HepG2 (cell line): Measurements from ENCODE around the gene KCNK2. TPM values are rescaled to one million over a fixed set of nuclear protein-coding genes. Genes with fewer than 3 reads are reported as not detected.

ENCODE experiments used
- CBX2 ChIP-seq, 2 experiments: fragments of 200-600 bp in 1 of 2; sonication (generic); formaldehyde crosslinking in 1 of 2; IDR thresholded peaks; 2 replicates each; pipeline versions ENCODE4 v1.7.0 to v1.8.1; 2018 to 2022; ENCODE audit warnings: low read depth in 2 of 2, low read length in 1 of 2, mild to moderate bottlenecking in 1 of 2, missing genetic modification reagents in 1 of 2
- DPF2 ChIP-seq: sonication (generic); formaldehyde crosslinking; IDR thresholded peaks from 2 replicates; pipeline ENCODE4 v1.4.0; 2020; ENCODE audit warnings: mild to moderate bottlenecking, low read depth, missing genetic modification reagents, borderline replicate concordance
- EP300 ChIP-seq, 3 experiments: sonication (generic) in 1 of 3; formaldehyde crosslinking in 1 of 3; IDR thresholded peaks; 2 replicates each; pipeline versions ENCODE4 v1.5.1 to v1.6.1; 2011 to 2020; ENCODE audit warnings: low read depth in 2 of 3, low read length in 2 of 3, borderline replicate concordance in 1 of 3, improper control_type of control experiment in 1 of 3, mild to moderate bottlenecking in 1 of 3, missing genetic modification reagents in 1 of 3, moderate library complexity in 1 of 3
- NFE2L2 ChIP-seq: fragments of 150-350 bp; IDR thresholded peaks from 2 replicates; pipeline ENCODE4 v1.6.1; 2014; ENCODE audit warnings: low read length
- PHF20 ChIP-seq: sonication (generic); formaldehyde crosslinking; IDR thresholded peaks from 2 replicates; pipeline ENCODE4 v1.5.0; 2020; ENCODE audit warnings: mild to moderate bottlenecking, missing genetic modification reagents
- polyA plus RNA-seq, 8 experiments: library from polyadenylated mRNA; depleted of rRNA in 3 of 8; stranded (reverse) in 7 of 8; unstranded in 1 of 8; fragments of >200 nt; fragmentation: Illumina TruSeq in 4 of 8; extraction: Trizol in 4 of 8; gene quantifications; 2 replicates each; pipeline versions ENCODE4 v1.2.1 to v1.2.3, GENCODE V29; 2011 to 2016; ENCODE audit warnings: low read depth in 4 of 8, missing spikeins in 1 of 8, mixed read lengths in 1 of 8; ENCODE audit not compliant: insufficient read depth in 1 of 8
- total RNA-seq, 5 experiments: library from RNA; depleted of rRNA; stranded (reverse); fragments of >200 nt; fragmentation: Illumina TruSeq; extraction: Trizol; gene quantifications; 2 replicates each; pipeline ENCODE4 v1.2.3, GENCODE V29; 2016; ENCODE audit warnings: low read depth in 1 of 5
- TF ChIP-seq, protein P1 (sequence below): sonication (generic); formaldehyde crosslinking; conservative IDR thresholded peaks from 2 replicates; pipeline ENCODE4 v1.4.0; 2020; ENCODE audit warnings: mild to moderate bottlenecking, missing genetic modification reagents, moderate library complexity
- TF ChIP-seq, protein P2 (sequence below): sonication (generic); formaldehyde crosslinking; IDR thresholded peaks from 2 replicates; pipeline ENCODE4 v1.4.0; 2020; ENCODE audit warnings: missing genetic modification reagents, borderline replicate concordance
- TF ChIP-seq, protein P3 (sequence below): sonication (generic); formaldehyde crosslinking; IDR thresholded peaks from 2 replicates; pipeline ENCODE4 v1.4.0; 2020; ENCODE audit warnings: missing genetic modification reagents, borderline replicate concordance

The KCNK2 gene
- total and polyA plus RNA-seq, 2 of the 13 experiments (the other 11 are each of a cell fraction or from before 2014, with no cell fraction given) = not detected

DNA sequence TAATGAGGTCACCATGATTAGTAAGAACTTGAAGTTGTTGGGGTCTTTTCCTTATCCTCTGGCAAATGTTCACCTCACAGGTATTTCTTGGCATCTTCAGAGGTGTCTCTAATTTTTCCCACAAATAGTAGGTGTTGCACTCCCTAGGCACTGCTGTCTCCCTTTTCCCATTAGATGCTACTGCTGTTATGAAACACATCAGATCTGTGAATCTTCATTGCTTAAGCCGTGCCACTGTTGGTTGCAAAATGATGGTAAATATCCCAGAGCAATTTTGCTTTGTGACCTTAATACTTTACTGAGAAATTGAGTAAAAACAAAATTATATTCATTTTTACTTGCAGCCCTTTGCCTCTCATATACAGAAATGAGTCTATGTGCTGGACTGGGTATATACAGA lies 169.6 kb downstream of the KCNK2 start (continued):
- TF ChIP-seq, protein P1, sequence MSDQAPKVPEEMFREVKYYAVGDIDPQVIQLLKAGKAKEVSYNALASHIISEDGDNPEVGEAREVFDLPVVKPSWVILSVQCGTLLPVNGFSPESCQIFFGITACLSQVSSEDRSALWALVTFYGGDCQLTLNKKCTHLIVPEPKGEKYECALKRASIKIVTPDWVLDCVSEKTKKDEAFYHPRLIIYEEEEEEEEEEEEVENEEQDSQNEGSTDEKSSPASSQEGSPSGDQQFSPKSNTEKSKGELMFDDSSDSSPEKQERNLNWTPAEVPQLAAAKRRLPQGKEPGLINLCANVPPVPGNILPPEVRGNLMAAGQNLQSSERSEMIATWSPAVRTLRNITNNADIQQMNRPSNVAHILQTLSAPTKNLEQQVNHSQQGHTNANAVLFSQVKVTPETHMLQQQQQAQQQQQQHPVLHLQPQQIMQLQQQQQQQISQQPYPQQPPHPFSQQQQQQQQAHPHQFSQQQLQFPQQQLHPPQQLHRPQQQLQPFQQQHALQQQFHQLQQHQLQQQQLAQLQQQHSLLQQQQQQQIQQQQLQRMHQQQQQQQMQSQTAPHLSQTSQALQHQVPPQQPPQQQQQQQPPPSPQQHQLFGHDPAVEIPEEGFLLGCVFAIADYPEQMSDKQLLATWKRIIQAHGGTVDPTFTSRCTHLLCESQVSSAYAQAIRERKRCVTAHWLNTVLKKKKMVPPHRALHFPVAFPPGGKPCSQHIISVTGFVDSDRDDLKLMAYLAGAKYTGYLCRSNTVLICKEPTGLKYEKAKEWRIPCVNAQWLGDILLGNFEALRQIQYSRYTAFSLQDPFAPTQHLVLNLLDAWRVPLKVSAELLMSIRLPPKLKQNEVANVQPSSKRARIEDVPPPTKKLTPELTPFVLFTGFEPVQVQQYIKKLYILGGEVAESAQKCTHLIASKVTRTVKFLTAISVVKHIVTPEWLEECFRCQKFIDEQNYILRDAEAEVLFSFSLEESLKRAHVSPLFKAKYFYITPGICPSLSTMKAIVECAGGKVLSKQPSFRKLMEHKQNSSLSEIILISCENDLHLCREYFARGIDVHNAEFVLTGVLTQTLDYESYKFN (CRISPR knock-in tag) = no peak
- TF ChIP-seq, protein P2, sequence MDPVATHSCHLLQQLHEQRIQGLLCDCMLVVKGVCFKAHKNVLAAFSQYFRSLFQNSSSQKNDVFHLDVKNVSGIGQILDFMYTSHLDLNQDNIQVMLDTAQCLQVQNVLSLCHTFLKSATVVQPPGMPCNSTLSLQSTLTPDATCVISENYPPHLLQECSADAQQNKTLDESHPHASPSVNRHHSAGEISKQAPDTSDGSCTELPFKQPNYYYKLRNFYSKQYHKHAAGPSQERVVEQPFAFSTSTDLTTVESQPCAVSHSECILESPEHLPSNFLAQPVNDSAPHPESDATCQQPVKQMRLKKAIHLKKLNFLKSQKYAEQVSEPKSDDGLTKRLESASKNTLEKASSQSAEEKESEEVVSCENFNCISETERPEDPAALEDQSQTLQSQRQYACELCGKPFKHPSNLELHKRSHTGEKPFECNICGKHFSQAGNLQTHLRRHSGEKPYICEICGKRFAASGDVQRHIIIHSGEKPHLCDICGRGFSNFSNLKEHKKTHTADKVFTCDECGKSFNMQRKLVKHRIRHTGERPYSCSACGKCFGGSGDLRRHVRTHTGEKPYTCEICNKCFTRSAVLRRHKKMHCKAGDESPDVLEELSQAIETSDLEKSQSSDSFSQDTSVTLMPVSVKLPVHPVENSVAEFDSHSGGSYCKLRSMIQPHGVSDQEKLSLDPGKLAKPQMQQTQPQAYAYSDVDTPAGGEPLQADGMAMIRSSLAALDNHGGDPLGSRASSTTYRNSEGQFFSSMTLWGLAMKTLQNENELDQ (CRISPR knock-in tag) = no peak
- TF ChIP-seq CBX2 (IDR thresholded peaks at IDR 0.05; ENCODE audit: low read depth, low read length) = no peak
- TF ChIP-seq CBX2 (CRISPR knock-in tag; IDR thresholded peaks at IDR 0.05; ENCODE audit: low read depth) = no peak
- no peak for TF ChIP-seq DPF2 (CRISPR knock-in tag)
- no peak for TF ChIP-seq NFE2L2
- TF ChIP-seq, protein P3, sequence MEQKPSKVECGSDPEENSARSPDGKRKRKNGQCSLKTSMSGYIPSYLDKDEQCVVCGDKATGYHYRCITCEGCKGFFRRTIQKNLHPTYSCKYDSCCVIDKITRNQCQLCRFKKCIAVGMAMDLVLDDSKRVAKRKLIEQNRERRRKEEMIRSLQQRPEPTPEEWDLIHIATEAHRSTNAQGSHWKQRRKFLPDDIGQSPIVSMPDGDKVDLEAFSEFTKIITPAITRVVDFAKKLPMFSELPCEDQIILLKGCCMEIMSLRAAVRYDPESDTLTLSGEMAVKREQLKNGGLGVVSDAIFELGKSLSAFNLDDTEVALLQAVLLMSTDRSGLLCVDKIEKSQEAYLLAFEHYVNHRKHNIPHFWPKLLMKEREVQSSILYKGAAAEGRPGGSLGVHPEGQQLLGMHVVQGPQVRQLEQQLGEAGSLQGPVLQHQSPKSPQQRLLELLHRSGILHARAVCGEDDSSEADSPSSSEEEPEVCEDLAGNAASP = no peak
- TF ChIP-seq EP300 (IDR thresholded peaks at IDR 0.05; ENCODE audit: low read depth in 2 of 2, low read length in 2 of 2) = no peak
- no peak for TF ChIP-seq EP300 (CRISPR knock-in tag; IDR thresholded peaks at IDR 0.05; ENCODE audit: borderline replicate concordance)
- TF ChIP-seq PHF20 = no peak
